ENCODE results near the gene CKB.

CKB gene

GRCh38 chr14:103491691-103492090 is 30.9 kb downstream of the CKB start:
- WGBS (ENCODE audit: insufficient coverage): 90% methylated on average over 5 of the region's 10 CpGs
- Histone ChIP-seq H3K27ac (ENCODE audit: insufficient read depth in 1 of 2, low read depth in 1 of 2, low read length in 2 of 2, poor library complexity in 1 of 2, severe bottlenecking in 2 of 2) (no peak overlapping the region), H3K4me1 (ENCODE audit: control extremely low read depth in 1 of 4, control insufficient read depth in 4 of 4, insufficient read depth in 4 of 4, low read length in 3 of 4) (no peaks in the 10 kb centered on the region), H3K27me3 (replicated peaks in 2 of 5; ENCODE audit: control insufficient read depth in 4 of 5, insufficient read depth in 5 of 5, low read length in 4 of 5) (no peaks in the 10 kb centered on the region), H3K4me3 (ENCODE audit: control insufficient read depth in 1 of 7, extremely low read depth in 1 of 7, insufficient read depth in 4 of 7, low read depth in 2 of 7, low read length in 6 of 7) (no peak overlapping the region), H3K36me3 (ENCODE audit: control insufficient read depth in 4 of 4, insufficient read depth in 4 of 4, low read length in 3 of 4) (peaks cover 24 to 77% (median 43%) of the 10 kb centered on the region in 4 experiments), H3K9me3 (ENCODE audit: control extremely low read depth in 1 of 5, control insufficient read depth in 4 of 5, insufficient read depth in 2 of 5, low read depth in 1 of 5, low read length in 4 of 5) (no peaks in the 10 kb centered on the region)
- CTCF ChIA-PET: interaction anchor here (1.0 to 1.3 kb wide), 2 partner anchors 11 to 27 kb away, joined by 3 to 6 read pairs; no protein-coding TSS in a partner anchor
- no peak for DNase-seq
- POLR2A ChIA-PET: no interaction called here

DNA sequence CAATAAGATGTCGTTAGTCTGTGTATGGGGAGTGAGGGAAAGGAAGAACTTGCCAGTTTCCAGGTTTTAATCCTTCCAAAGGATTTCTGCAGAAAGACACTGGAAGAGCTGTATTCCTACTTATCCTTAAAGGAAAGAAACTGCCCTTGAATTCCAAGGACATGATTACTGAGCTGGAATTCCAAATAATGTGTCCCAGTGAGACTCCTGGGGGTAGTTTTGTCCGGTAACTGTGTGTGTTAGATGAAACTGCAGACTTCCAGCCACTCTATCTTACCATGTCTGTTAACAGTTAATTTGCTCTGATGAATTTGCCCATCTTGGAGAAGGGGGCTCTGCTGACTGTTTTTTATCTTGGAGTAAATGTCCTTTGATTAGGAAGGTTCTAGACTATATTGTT is 33.0 kb downstream of the CKB start:
- Histone ChIP-seq H3K9me3 (ENCODE audit: control extremely low read depth in 1 of 5, control insufficient read depth in 4 of 5, insufficient read depth in 2 of 5, low read depth in 1 of 5, low read length in 4 of 5) (no peaks in the 10 kb centered on the region), H3K4me3 (ENCODE audit: control insufficient read depth in 1 of 7, extremely low read depth in 1 of 7, insufficient read depth in 4 of 7, low read depth in 2 of 7, low read length in 6 of 7) (no peak overlapping the region), H3K27me3 (replicated peaks in 2 of 5; ENCODE audit: control insufficient read depth in 4 of 5, insufficient read depth in 5 of 5, low read length in 4 of 5) (no peaks in the 10 kb centered on the region), H3K27ac (ENCODE audit: insufficient read depth in 1 of 2, low read depth in 1 of 2, low read length in 2 of 2, poor library complexity in 1 of 2, severe bottlenecking in 2 of 2) (no peak overlapping the region), H3K36me3 (ENCODE audit: control insufficient read depth in 4 of 4, insufficient read depth in 4 of 4, low read length in 3 of 4) (peaks cover 22 to 62% (median 35%) of the 10 kb centered on the region in 4 experiments), H3K4me1 (ENCODE audit: control extremely low read depth in 1 of 4, control insufficient read depth in 4 of 4, insufficient read depth in 4 of 4, low read length in 3 of 4) (no peaks in the 10 kb centered on the region)
- 86% methylated on average over 1 of the region's 2 CpGs for WGBS (ENCODE audit: insufficient coverage)
- DNase-seq: no peak
- ChIA-PET POLR2A (no interaction called here), CTCF (interaction anchor here (0.8 kb wide), 1 partner anchor 12 kb away, joined by 4 read pairs; no protein-coding TSS in a partner anchor)

- Histone ChIP-seq H3K4me1 (ENCODE audit: control extremely low read depth in 1 of 4, control insufficient read depth in 4 of 4, insufficient read depth in 4 of 4, low read length in 3 of 4) (no peaks in the 10 kb centered on the region), H3K27me3 (replicated peaks in 2 of 5; ENCODE audit: control insufficient read depth in 4 of 5, insufficient read depth in 5 of 5, low read length in 4 of 5) (no peaks in the 10 kb centered on the region), H3K4me3 (ENCODE audit: control insufficient read depth in 1 of 7, extremely low read depth in 1 of 7, insufficient read depth in 4 of 7, low read depth in 2 of 7, low read length in 6 of 7) (no peak overlapping the region), H3K9me3 (ENCODE audit: control extremely low read depth in 1 of 5, control insufficient read depth in 4 of 5, insufficient read depth in 2 of 5, low read depth in 1 of 5, low read length in 4 of 5) (no peaks in the 10 kb centered on the region), H3K27ac (ENCODE audit: insufficient read depth in 1 of 2, low read depth in 1 of 2, low read length in 2 of 2, poor library complexity in 1 of 2, severe bottlenecking in 2 of 2) (no peak overlapping the region), H3K36me3 (ENCODE audit: control insufficient read depth in 4 of 4, insufficient read depth in 4 of 4, low read length in 3 of 4) (peaks cover 22 to 61% (median 36%) of the 10 kb centered on the region in 4 experiments)
- ChIA-PET POLR2A (interaction anchor here (0.6 kb wide), 1 partner anchor 615 kb away, joined by 3 read pairs; no protein-coding TSS in a partner anchor), CTCF (interaction anchor here (0.8 kb wide), 1 partner anchor 13 kb away, joined by 4 read pairs; no protein-coding TSS in a partner anchor)
- 100% methylated on average over 1 of the region's 2 CpGs for WGBS (ENCODE audit: insufficient coverage)
- no peak for DNase-seq
These were observed 33.7 kb downstream of the CKB start for GRCh38 chr14:103488960-103489359.

- no peaks in the 10 kb centered on the region for H3K9me3 ChIP-seq (ENCODE audit: control extremely low read depth in 1 of 5, control insufficient read depth in 4 of 5, insufficient read depth in 2 of 5, low read depth in 1 of 5, low read length in 4 of 5)
- H3K36me3 ChIP-seq (ENCODE audit: control insufficient read depth in 4 of 4, insufficient read depth in 4 of 4, low read length in 3 of 4): peaks cover 29 to 65% (median 38%) of the 10 kb centered on the region in 4 experiments
- DNase-seq: no peak
- H3K27me3 ChIP-seq (replicated peaks in 2 of 5; ENCODE audit: control insufficient read depth in 4 of 5, insufficient read depth in 5 of 5, low read length in 4 of 5): no peaks in the 10 kb centered on the region
- ChIA-PET CTCF (no interaction called here), POLR2A (no interaction called here)
- WGBS (ENCODE audit: insufficient coverage): 96% methylated on average over 4 of the region's 6 CpGs
- H3K27ac ChIP-seq (ENCODE audit: insufficient read depth in 1 of 2, low read depth in 1 of 2, low read length in 2 of 2, poor library complexity in 1 of 2, severe bottlenecking in 2 of 2): no peak overlapping the region
- H3K4me3 ChIP-seq (ENCODE audit: control insufficient read depth in 1 of 7, extremely low read depth in 1 of 7, insufficient read depth in 4 of 7, low read depth in 2 of 7, low read length in 6 of 7): no peak overlapping the region
- H3K4me1 ChIP-seq (ENCODE audit: control extremely low read depth in 1 of 4, control insufficient read depth in 4 of 4, insufficient read depth in 4 of 4, low read length in 3 of 4): no peaks in the 10 kb centered on the region
These were observed 34.6 kb downstream of the CKB start for GRCh38 chr14:103488071-103488470.

DNA sequence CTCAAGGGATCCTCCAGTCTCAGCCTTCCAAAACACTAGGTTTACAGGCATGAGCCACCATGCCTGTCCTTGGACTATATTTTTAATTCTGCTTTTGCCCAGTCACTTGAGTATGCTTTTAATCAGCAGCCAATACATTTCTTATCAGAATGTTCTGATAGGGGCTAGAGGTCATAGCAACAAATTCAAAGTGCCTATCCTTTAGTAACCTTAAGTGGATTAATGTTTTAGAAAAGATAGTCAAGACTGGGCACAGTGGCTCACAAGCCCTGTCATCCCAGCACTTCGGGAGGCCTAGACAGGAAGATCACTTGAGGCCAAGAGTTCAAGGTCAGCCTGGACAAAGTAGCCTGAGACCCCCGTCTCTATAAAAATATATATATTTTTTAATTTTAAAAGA is 37.1 kb downstream of the CKB start:
- Histone ChIP-seq H3K27ac (ENCODE audit: insufficient read depth in 1 of 2, low read depth in 1 of 2, low read length in 2 of 2, poor library complexity in 1 of 2, severe bottlenecking in 2 of 2) (no peak overlapping the region), H3K4me3 (ENCODE audit: control insufficient read depth in 1 of 7, extremely low read depth in 1 of 7, insufficient read depth in 4 of 7, low read depth in 2 of 7, low read length in 6 of 7) (no peak overlapping the region), H3K27me3 (replicated peaks in 2 of 5; ENCODE audit: control insufficient read depth in 4 of 5, insufficient read depth in 5 of 5, low read length in 4 of 5) (no peaks in the 10 kb centered on the region), H3K9me3 (ENCODE audit: control extremely low read depth in 1 of 5, control insufficient read depth in 4 of 5, insufficient read depth in 2 of 5, low read depth in 1 of 5, low read length in 4 of 5) (no peaks in the 10 kb centered on the region), H3K36me3 (ENCODE audit: control insufficient read depth in 4 of 4, insufficient read depth in 4 of 4, low read length in 3 of 4) (peaks cover 20 to 55% (median 32%) of the 10 kb centered on the region in 4 experiments), H3K4me1 (ENCODE audit: control extremely low read depth in 1 of 4, control insufficient read depth in 4 of 4, insufficient read depth in 4 of 4, low read length in 3 of 4) (peaks cover 4 to 7% (median 5%) of the 10 kb centered on the region in 4 experiments)
- WGBS (ENCODE audit: insufficient coverage): no CpG with 5 or more reads among the region's 2 CpGs
- no peak for DNase-seq
- CTCF ChIA-PET: interaction anchor here (1.6 kb wide), 1 partner anchor 92 kb away, joined by 4 read pairs; no protein-coding TSS in a partner anchor
- POLR2A ChIA-PET: no interaction called here

DNA sequence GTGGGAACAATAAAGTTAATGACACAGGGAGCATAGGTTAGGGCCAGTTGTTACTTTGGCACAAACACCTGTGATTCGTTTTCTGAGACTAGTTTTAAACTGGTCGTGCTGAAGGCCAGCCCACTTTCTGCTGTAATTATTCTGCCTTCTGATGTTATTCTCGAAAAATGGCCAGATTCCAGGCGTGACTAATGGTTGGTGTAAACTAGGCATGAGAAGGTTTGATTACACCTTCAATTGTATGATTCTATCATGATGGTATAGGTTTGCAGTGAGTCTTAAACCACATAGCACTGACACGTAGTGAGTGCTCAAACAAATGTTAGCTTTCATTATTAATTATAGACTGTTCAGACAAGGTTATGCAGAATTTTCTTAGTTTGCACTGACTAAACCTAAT is 39.0 kb downstream of the CKB start:
- H3K4me3 ChIP-seq (ENCODE audit: control insufficient read depth in 1 of 7, extremely low read depth in 1 of 7, insufficient read depth in 4 of 7, low read depth in 2 of 7, low read length in 6 of 7): no peak overlapping the region
- H3K27me3 ChIP-seq (replicated peaks in 2 of 5; ENCODE audit: control insufficient read depth in 4 of 5, insufficient read depth in 5 of 5, low read length in 4 of 5): no peaks in the 10 kb centered on the region
- H3K27ac ChIP-seq (ENCODE audit: insufficient read depth in 1 of 2, low read depth in 1 of 2, low read length in 2 of 2, poor library complexity in 1 of 2, severe bottlenecking in 2 of 2): no peak overlapping the region
- H3K9me3 ChIP-seq (ENCODE audit: control extremely low read depth in 1 of 5, control insufficient read depth in 4 of 5, insufficient read depth in 2 of 5, low read depth in 1 of 5, low read length in 4 of 5): no peaks in the 10 kb centered on the region
- H3K36me3 ChIP-seq (ENCODE audit: control insufficient read depth in 4 of 4, insufficient read depth in 4 of 4, low read length in 3 of 4): peaks cover 13 to 52% (median 32%) of the 10 kb centered on the region in 4 experiments
- H3K4me1 ChIP-seq (ENCODE audit: control extremely low read depth in 1 of 4, control insufficient read depth in 4 of 4, insufficient read depth in 4 of 4, low read length in 3 of 4): peaks cover 4 to 13% (median 12%) of the 10 kb centered on the region in 4 experiments
- POLR2A ChIA-PET: no interaction called here
- WGBS (ENCODE audit: insufficient coverage): 100% methylated on average over 4 of the region's 5 CpGs
- DNase-seq: no peak
- CTCF ChIA-PET: interaction anchor here (1.2 kb wide), 1 partner anchor 9 kb away, joined by 3 read pairs; no protein-coding TSS in a partner anchor

DNA sequence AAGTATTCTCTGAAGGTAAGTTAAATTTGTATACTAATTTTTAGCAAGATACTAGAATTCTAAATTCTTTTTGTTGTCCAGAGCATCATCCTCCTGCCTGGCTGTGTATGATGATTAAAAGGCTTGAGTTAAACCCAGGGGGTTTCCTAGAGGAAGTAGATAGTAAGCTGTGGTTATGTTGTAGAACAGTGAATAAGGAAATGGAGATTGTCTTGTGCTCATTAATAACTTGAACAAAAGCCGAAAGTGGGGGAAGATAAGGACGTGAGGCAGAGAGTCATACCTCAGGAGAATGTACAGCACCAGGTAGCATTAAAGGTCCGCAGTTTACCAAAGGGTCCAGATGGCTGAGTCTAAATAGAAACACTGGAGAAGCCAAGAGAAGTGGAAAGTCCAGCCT is 42.0 kb downstream of the CKB start:
- H3K36me3 ChIP-seq (ENCODE audit: control insufficient read depth in 4 of 4, insufficient read depth in 4 of 4, low read length in 3 of 4): peaks cover 10 to 60% (median 35%) of the 10 kb centered on the region in 4 experiments
- peak; percentile 47 to 87 (median 78) for DNase-seq
- no peaks in the 10 kb centered on the region for H3K9me3 ChIP-seq (ENCODE audit: control extremely low read depth in 1 of 5, control insufficient read depth in 4 of 5, insufficient read depth in 2 of 5, low read depth in 1 of 5, low read length in 4 of 5)
- peaks cover 4 to 13% (median 12%) of the 10 kb centered on the region in 4 experiments for H3K4me1 ChIP-seq (ENCODE audit: control extremely low read depth in 1 of 4, control insufficient read depth in 4 of 4, insufficient read depth in 4 of 4, low read length in 3 of 4)
- 24% methylated on average over 3 of the region's 3 CpGs for WGBS (ENCODE audit: insufficient coverage)
- ChIA-PET POLR2A (interaction anchor here (0.6 kb wide), 2 partner anchors 30 to 428 kb away, joined by 3 read pairs; no protein-coding TSS in a partner anchor), CTCF (interaction anchor here (1.0 to 1.3 kb wide), 2 partner anchors 18 to 66 kb away, joined by 3 read pairs; no protein-coding TSS in a partner anchor)
- no peaks in the 10 kb centered on the region for H3K27me3 ChIP-seq (replicated peaks in 2 of 5; ENCODE audit: control insufficient read depth in 4 of 5, insufficient read depth in 5 of 5, low read length in 4 of 5)
- H3K27ac ChIP-seq (ENCODE audit: insufficient read depth in 1 of 2, low read depth in 1 of 2, low read length in 2 of 2, poor library complexity in 1 of 2, severe bottlenecking in 2 of 2): no peak overlapping the region
- H3K4me3 ChIP-seq (ENCODE audit: control insufficient read depth in 1 of 7, extremely low read depth in 1 of 7, insufficient read depth in 4 of 7, low read depth in 2 of 7, low read length in 6 of 7): no peak overlapping the region
